NCI-H2196 (cell line): ENCODE data around the gene NT5C3B.

ENCODE experiments used
- DNase-seq: peaks from one replicate; lab custom pipeline; 2025; ENCODE audit not compliant: unreplicated experiment; lab: John Stamatoyannopoulos, UW

Gene NT5C3B

GRCh38 chr17:41811549-41812380 lies 24.3 kb downstream of the NT5C3B start, which contains the start of gene P3H4:
Gene P3H4 (minus strand): TSS chr17:41811949. CDS start chr17:41811915, 34 bp downstream.
- peak; percentile 54 for DNase-seq

- DNase-seq: no peak
These were observed 25.1 kb downstream of the NT5C3B start for GRCh38 chr17:41810659-41811548.

GRCh38 chr17:41806685-41807445 lies 29.2 kb downstream of the NT5C3B start:
- DNase-seq: no peak

GRCh38 chr17:41803049-41804020 lies 32.7 kb downstream of the NT5C3B start:
- DNase-seq: no peak

- peak; percentile 55 for DNase-seq
These were observed 34.4 kb downstream of the NT5C3B start for GRCh38 chr17:41801374-41802271.

- DNase-seq: no peak
These were observed 35.2 kb downstream of the NT5C3B start for GRCh38 chr17:41800601-41801373.

GRCh38 chr17:41799366-41799765 lies 36.7 kb downstream of the NT5C3B start:
- no peak for DNase-seq

GRCh38 chr17:41797377-41797776 lies 38.7 kb downstream of the NT5C3B start:
- DNase-seq: no peak

- no peak for DNase-seq
These were observed 39.7 kb downstream of the NT5C3B start for GRCh38 chr17:41796121-41796895.

GRCh38 chr17:41794540-41794975 lies 41.5 kb downstream of the NT5C3B start:
- DNase-seq: no peak

GRCh38 chr17:41793784-41794539 lies 42.1 kb downstream of the NT5C3B start:
- no peak for DNase-seq

GRCh38 chr17:41792845-41793783 lies 42.9 kb downstream of the NT5C3B start:
- peak; percentile 2 for DNase-seq

GRCh38 chr17:41787021-41787418 lies 49.0 kb downstream of the NT5C3B start:
- no peak for DNase-seq

GRCh38 chr17:41786227-41787020 lies 49.6 kb downstream of the NT5C3B start, which contains the start of gene JUP:
Gene JUP (minus strand): TSS chr17:41786711. CDS start chr17:41771854, 14,857 bp downstream.
- DNase-seq: peak; percentile 94

GRCh38 chr17:41785859-41786226 lies 50.2 kb downstream of the NT5C3B start:
- peak; percentile 8 for DNase-seq
